HepG2 (cell line): ENCODE measurements around the gene RAPGEF5. TPM values are rescaled to one million over a fixed set of nuclear protein-coding genes. Genes with fewer than 3 reads are reported as not detected.

Experiments used
- FIP1L1 ChIP-seq: fragments of 200-400 bp; formaldehyde crosslinking; IDR thresholded peaks from 2 replicates; pipeline ENCODE4 v1.6.1; 2018; ENCODE audit warnings: low read depth, mild to moderate bottlenecking, low read length, moderate library complexity, borderline replicate concordance; ENCODE audit not compliant: insufficient read depth
- GATAD1 ChIP-seq: IDR thresholded peaks from 2 replicates; pipeline ENCODE4 v1.6.1; 2016; ENCODE audit warnings: missing genetic modification reagents, missing compliant biosample characterization
- HMG20A ChIP-seq: IDR thresholded peaks from 2 replicates; pipeline ENCODE4 v1.6.1; 2016; ENCODE audit warnings: borderline replicate concordance
- MAFF ChIP-seq: IDR thresholded peaks from 2 replicates; pipeline ENCODE4 v1.6.1; 2011; ENCODE audit warnings: low read depth, low read length, improper control_type of control experiment
- MIER3 ChIP-seq: IDR thresholded peaks from 2 replicates; pipeline ENCODE4 v1.6.1; 2016; ENCODE audit warnings: missing compliant biosample characterization, borderline replicate concordance
- SAP130 ChIP-seq: IDR thresholded peaks from 2 replicates; pipeline ENCODE4 v1.6.1; 2016; ENCODE audit warnings: low read depth
- THAP8 ChIP-seq: sonication (generic); formaldehyde crosslinking; IDR thresholded peaks from 2 replicates; pipeline ENCODE4 v1.5.1; 2020; ENCODE audit warnings: missing genetic modification reagents, mild to moderate bottlenecking, borderline replicate concordance
- ZBTB3 ChIP-seq: sonication (generic); formaldehyde crosslinking; IDR thresholded peaks from 2 replicates; pipeline ENCODE4 v1.4.0; 2020; ENCODE audit warnings: low read depth, mild to moderate bottlenecking, moderate library complexity, missing genetic modification reagents, borderline replicate concordance
- ZNF18 ChIP-seq: sonication (generic); formaldehyde crosslinking; IDR thresholded peaks from 2 replicates; pipeline ENCODE4 v1.8.0; 2022; ENCODE audit warnings: mild to moderate bottlenecking, missing genetic modification reagents; ENCODE audit not compliant: insufficient replicate concordance
- ZNF232 ChIP-seq: sonication (generic); formaldehyde crosslinking; IDR thresholded peaks from 2 replicates; pipeline ENCODE4 v1.4.0; 2020; ENCODE audit warnings: missing genetic modification reagents, borderline replicate concordance
- ZNF431 ChIP-seq: sonication (generic); formaldehyde crosslinking; IDR thresholded peaks from 2 replicates; pipeline ENCODE4 v1.9.0; 2022; ENCODE audit warnings: missing genetic modification reagents, low read depth, mild to moderate bottlenecking, borderline replicate concordance
- ZNF441 ChIP-seq: sonication (generic); formaldehyde crosslinking; IDR thresholded peaks from 2 replicates; pipeline ENCODE4 v1.7.0; 2021; ENCODE audit warnings: missing genetic modification reagents, borderline replicate concordance
- ZNF609 ChIP-seq: sonication (generic); formaldehyde crosslinking; IDR thresholded peaks from 2 replicates; pipeline ENCODE4 v1.4.0; 2020; ENCODE audit warnings: mild to moderate bottlenecking, missing genetic modification reagents, borderline replicate concordance
- ZNF614 ChIP-seq: IDR thresholded peaks from 2 replicates; pipeline ENCODE4 v1.6.1; 2018; ENCODE audit warnings: missing biosample characterization, missing genetic modification reagents, inconsistent platforms, borderline replicate concordance
- ZNF878 ChIP-seq: sonication (generic); formaldehyde crosslinking; IDR thresholded peaks from 2 replicates; pipeline ENCODE4 v1.8.1; 2023; ENCODE audit warnings: mild to moderate bottlenecking, missing genetic modification reagents, moderate library complexity
- polyA plus RNA-seq, 8 experiments: library from polyadenylated mRNA; depleted of rRNA in 3 of 8; stranded (reverse) in 7 of 8; unstranded in 1 of 8; fragments of >200 nt; fragmentation: Illumina TruSeq in 4 of 8; extraction: Trizol in 4 of 8; gene quantifications; 2 replicates each; pipeline versions ENCODE4 v1.2.1 to v1.2.3, GENCODE V29; 2011 to 2016; ENCODE audit warnings: low read depth in 4 of 8, missing spikeins in 1 of 8, mixed read lengths in 1 of 8; ENCODE audit not compliant: insufficient read depth in 1 of 8
- total RNA-seq, 5 experiments: library from RNA; depleted of rRNA; stranded (reverse); fragments of >200 nt; fragmentation: Illumina TruSeq; extraction: Trizol; gene quantifications; 2 replicates each; pipeline ENCODE4 v1.2.3, GENCODE V29; 2016; ENCODE audit warnings: low read depth in 1 of 5

Gene RAPGEF5
- total and polyA plus RNA-seq, 2 of the 13 experiments (the other 11 are each of a cell fraction or from before 2014, with no cell fraction given), result 17.1 to 23.4 TPM

GRCh38 chr7:22358820-22359697 lies 2.1 kb upstream of the RAPGEF5 start (continued):
- TF ChIP-seq ZNF441 (peak; percentile 71; the same call in 1 of the 2 replicates), ZBTB3 (CRISPR knock-in tag) (peak; percentile 78; the same call in 1 of the 2 replicates), MAFF (peak; percentile 51; the same call in 1 of the 2 replicates), ZNF878 (CRISPR knock-in tag) (peak; percentile 90; the same call in 1 of the 2 replicates), ZNF609 (CRISPR knock-in tag) (peak; percentile 75; the same call in 1 of the 2 replicates), ZNF18 (peak; percentile 81), GATAD1 (CRISPR knock-in tag) (peak; percentile 69), HMG20A (CRISPR knock-in tag) (peak; percentile 79; the same call in 1 of the 2 replicates), SAP130 (CRISPR knock-in tag) (peak; percentile 88), FIP1L1 (no peak), ZNF614 (CRISPR knock-in tag) (peak; percentile 79), THAP8 (CRISPR knock-in tag) (no peak), ZNF431 (CRISPR knock-in tag) (peak; percentile 73; the same call in 1 of the 2 replicates), ZNF232 (CRISPR knock-in tag) (0 out of 2 replicates have a peak, but pooled peaks have one; percentile 43), MIER3 (peak; percentile 56; the same call in 1 of the 2 replicates)
